GM12892 (cell line): Measurements from ENCODE around the gene CLDN5.

ENCODE experiments used
- POLR2A ChIP-seq: IDR thresholded peaks from 2 replicates; pipeline ENCODE4 v1.6.1; 2011; ENCODE audit warnings: low read depth, low read length, control low read depth
- POLR2AphosphoS5 ChIP-seq: IDR thresholded peaks from 2 replicates; pipeline ENCODE4 v1.6.1; 2011; ENCODE audit warnings: low read depth, low read length, control low read depth
- TAF1 ChIP-seq: IDR thresholded peaks from 2 replicates; pipeline ENCODE4 v1.6.1; 2011; ENCODE audit warnings: low read depth, mild to moderate bottlenecking, control low read depth, low read length, borderline replicate concordance

GRCh38 chr22:19547620-19548019, 23.4 kb upstream of the CLDN5 start:
- no peak for TF ChIP-seq POLR2A
- TF ChIP-seq POLR2AphosphoS5, result no peak
- no peak for TF ChIP-seq TAF1
